NCI-H1105 (cell line): ENCODE results near the gene MRPL43.

Experiments used
- DNase-seq: peaks from one replicate; lab custom pipeline; 2025; lab: John Stamatoyannopoulos, UW

MRPL43 gene

GRCh38 chr10:100966887-100967286, 20.4 kb downstream of the MRPL43 start:
- DNase-seq, result no peak

- no peak for DNase-seq
These were observed 21.5 kb downstream of the MRPL43 start for GRCh38 chr10:100965820-100966219.

- no peak for DNase-seq
These were observed 23.5 kb downstream of the MRPL43 start for GRCh38 chr10:100963826-100964225.

GRCh38 chr10:100962351-100963080, 24.8 kb downstream of the MRPL43 start:
- no peak for DNase-seq

GRCh38 chr10:100960251-100960650, 27.0 kb downstream of the MRPL43 start:
- no peak for DNase-seq

- no peak for DNase-seq
These were observed 38.4 kb downstream of the MRPL43 start for GRCh38 chr10:100948916-100949315.

GRCh38 chr10:100945754-100946153, 41.5 kb downstream of the MRPL43 start:
- DNase-seq, result no peak

GRCh38 chr10:100943508-100943907, 43.8 kb downstream of the MRPL43 start:
- no peak for DNase-seq

- DNase-seq, result no peak
These were observed 45.1 kb downstream of the MRPL43 start for GRCh38 chr10:100942229-100942628.

GRCh38 chr10:100939763-100940344, 47.4 kb downstream of the MRPL43 start:
- DNase-seq, result no peak
